ENCODE results near the gene OR52A1. TPM values are rescaled to one million over a fixed set of nuclear protein-coding genes. Genes with fewer than 3 reads are reported as not detected.

OR52A1 gene
- total RNA-seq, 1 experiment from 2014 or later = not detected

GRCh38 chr11:5117588-5117987, 37.0 kb downstream of the OR52A1 start:
- CTCF ChIA-PET = interaction anchor here (0.9 kb wide), 1 partner anchor 226 kb away, joined by 3 read pairs; no protein-coding TSS in a partner anchor
- Mint-ChIP-seq H3K27me3 (ENCODE audit: insufficient read depth, unreplicated experiment) (peaks cover 68% of the 10 kb centered on the region), H3K4me1 (ENCODE audit: insufficient read depth, unreplicated experiment) (no peaks in the 10 kb centered on the region)

GRCh38 chr11:5115339-5115738, 39.2 kb downstream of the OR52A1 start:
- ChIA-PET CTCF (interaction anchor here (0.6 to 3.0 kb wide), 2 partner anchors 9 to 85 kb away, joined by 3 to 10 read pairs; no protein-coding TSS in a partner anchor), POLR2A (no interaction called here)
- H3K9me3 Mint-ChIP-seq (ENCODE audit: unreplicated experiment) = no peaks in the 10 kb centered on the region
- intact Hi-C loops (cut with micrococcal nuclease) = no loop called here
- BruUV-seq (replicated peaks) = no TSS peak
- no peaks in the 10 kb centered on the region for H3K4me1 Mint-ChIP-seq (ENCODE audit: insufficient read depth, unreplicated experiment)
- H3K4me3 Mint-ChIP-seq (ENCODE audit: unreplicated experiment) = no peak overlapping the region
- no peak overlapping the region for H3K27ac Mint-ChIP-seq (ENCODE audit: low read depth, unreplicated experiment)
- DNase-seq (ENCODE audit: unreplicated experiment) = no peak
- no peak for TF ChIP-seq CTCF (IDR thresholded peaks at IDR 0.05; ENCODE audit: unreplicated experiment)
- H3K36me3 Mint-ChIP-seq (ENCODE audit: insufficient read depth, unreplicated experiment) = no peaks in the 10 kb centered on the region
- H3K27me3 Mint-ChIP-seq (ENCODE audit: insufficient read depth, unreplicated experiment) = peaks cover 60% of the 10 kb centered on the region

More at GRCh38 chr11:5117588-5117987, 37.0 kb downstream of the OR52A1 start:
- no peak overlapping the region for H3K27ac Mint-ChIP-seq (ENCODE audit: low read depth, unreplicated experiment)
- BruUV-seq (replicated peaks) = no TSS peak
- no peaks in the 10 kb centered on the region for H3K36me3 Mint-ChIP-seq (ENCODE audit: insufficient read depth, unreplicated experiment)
- H3K4me3 Mint-ChIP-seq (ENCODE audit: unreplicated experiment) = no peak overlapping the region
- no peak for DNase-seq (ENCODE audit: unreplicated experiment)
- TF ChIP-seq CTCF (IDR thresholded peaks at IDR 0.05; ENCODE audit: unreplicated experiment) = no peak
- intact Hi-C loops (cut with micrococcal nuclease) = no loop called here
- POLR2A ChIA-PET = no interaction called here
- H3K9me3 Mint-ChIP-seq (ENCODE audit: unreplicated experiment) = no peaks in the 10 kb centered on the region

- no peaks in the 10 kb centered on the region for H3K4me1 Mint-ChIP-seq (ENCODE audit: insufficient read depth, unreplicated experiment)
- no peak overlapping the region for H3K27ac Mint-ChIP-seq (ENCODE audit: low read depth, unreplicated experiment)
- POLR2A ChIA-PET = no interaction called here
- no peak for DNase-seq (ENCODE audit: unreplicated experiment)
- no peaks in the 10 kb centered on the region for H3K36me3 Mint-ChIP-seq (ENCODE audit: insufficient read depth, unreplicated experiment)
- BruUV-seq (replicated peaks) = no TSS peak
- H3K27me3 Mint-ChIP-seq (ENCODE audit: insufficient read depth, unreplicated experiment) = peaks cover 44% of the 10 kb centered on the region
- no peak overlapping the region for H3K4me3 Mint-ChIP-seq (ENCODE audit: unreplicated experiment)
- no peak for TF ChIP-seq CTCF (IDR thresholded peaks at IDR 0.05; ENCODE audit: unreplicated experiment)
- no peaks in the 10 kb centered on the region for H3K9me3 Mint-ChIP-seq (ENCODE audit: unreplicated experiment)
- CTCF ChIA-PET = no interaction called here
- intact Hi-C loops (cut with micrococcal nuclease) = no loop called here
These were observed 47.3 kb downstream of the OR52A1 start for GRCh38 chr11:5107285-5107684.

GRCh38 chr11:5103066-5103465, 51.5 kb downstream of the OR52A1 start:
- POLR2A ChIA-PET = no interaction called here
- intact Hi-C loops (cut with micrococcal nuclease) = no loop called here

More at GRCh38 chr11:5103066-5103465, 51.5 kb downstream of the OR52A1 start:
- H3K4me1 Mint-ChIP-seq (ENCODE audit: insufficient read depth, unreplicated experiment) = no peaks in the 10 kb centered on the region
- no peak overlapping the region for H3K27ac Mint-ChIP-seq (ENCODE audit: low read depth, unreplicated experiment)
- CTCF ChIA-PET = interaction anchor here (0.5 to 1.0 kb wide), 2 partner anchors 17 to 22 kb away, joined by 3 to 6 read pairs; no protein-coding TSS in a partner anchor
- H3K4me3 Mint-ChIP-seq (ENCODE audit: unreplicated experiment) = no peak overlapping the region
- peaks cover 68% of the 10 kb centered on the region for H3K27me3 Mint-ChIP-seq (ENCODE audit: insufficient read depth, unreplicated experiment)
- no peaks in the 10 kb centered on the region for H3K36me3 Mint-ChIP-seq (ENCODE audit: insufficient read depth, unreplicated experiment)
- no peaks in the 10 kb centered on the region for H3K9me3 Mint-ChIP-seq (ENCODE audit: unreplicated experiment)
- no TSS peak for BruUV-seq (replicated peaks)
- DNase-seq (ENCODE audit: unreplicated experiment) = no peak
- TF ChIP-seq CTCF (IDR thresholded peaks at IDR 0.05; ENCODE audit: unreplicated experiment) = no peak

Data from MCF 10A (cell line).